GM23248 (cell line): Measurements from ENCODE around the gene TSEN54.

Experiments
- EZH2 ChIP-seq: fragments of 200-600 bp; sonication (generic); IDR thresholded peaks from 2 replicates; pipeline ENCODE4 v1.6.1; 2018; ENCODE audit warnings: antibody characterized with exemption, mild to moderate bottlenecking; ENCODE audit not compliant: insufficient read depth, poor library complexity, severe bottlenecking
- EZH2phosphoT487 ChIP-seq: fragments of 200-600 bp; sonication (generic); IDR thresholded peaks from 2 replicates; pipeline ENCODE4 v1.6.1; 2018; ENCODE audit warnings: antibody characterized with exemption, moderate library complexity, mild to moderate bottlenecking, low read depth; ENCODE audit not compliant: insufficient read depth

- no peak for TF ChIP-seq EZH2
- TF ChIP-seq EZH2phosphoT487, result no peak
Observed at GRCh38 chr17:75540923-75541503, 24.7 kb downstream of the TSEN54 start.
